Adrenal gland (tissue), 12 donors: ENCODE measurements around the gene CMIP. TPM values are rescaled to one million over a fixed set of nuclear protein-coding genes. Genes with fewer than 3 reads are reported as not detected.
A peak's percentile ranks its signal among the peaks of the same experiment; 100 is the strongest.

Experiments used
- DNase-seq, 7 donors: peaks; one replicate each; pipeline ENCODE4 v3.0.0-alpha.2; 2019 to 2020
- H3K27ac ChIP-seq, 5 donors: fragments of 200-600 bp; sonication (generic) in 4 of 5; 1 replicate in 3 of 5; 2 replicates in 2 of 5; pipeline versions ENCODE4 v1.5.1 to v1.8.0; 2016 to 2020; ENCODE audit warnings: mild to moderate bottlenecking in 1 of 5
- H3K27me3 ChIP-seq: fragments of 200-600 bp; 2 replicates; pipeline ENCODE4 v1.8.0; 2021
- H3K36me3 ChIP-seq, 2 donors: fragments of 200-600 bp; replicated peaks in 1 of 2; 1 replicate in 1 of 2; 2 replicates in 1 of 2; pipeline versions ENCODE4 v1.5.1 to v1.8.0; 2018 to 2022
- H3K4me1 ChIP-seq, 2 donors: fragments of 200-600 bp; replicated peaks in 1 of 2; 1 replicate in 1 of 2; 2 replicates in 1 of 2; pipeline versions ENCODE4 v1.5.1 to v1.8.0; 2018 to 2021
- H3K4me3 ChIP-seq, 4 donors: fragments of 200-600 bp; sonication (generic) in 3 of 4; one replicate each; pipeline ENCODE4 v1.5.1; 2016 to 2018
- H3K9me3 ChIP-seq, 3 donors: fragments of 200-600 bp; sonication (generic) in 1 of 3; replicated peaks in 1 of 3; 1 replicate in 2 of 3; 2 replicates in 1 of 3; pipeline versions ENCODE4 v1.5.1 to v1.8.0; 2016 to 2021
- CTCF ChIP-seq, 6 experiments: fragments of 450-650 bp in 4 of 6; fragments of 200-600 bp in 2 of 6; sonication (generic) in 1 of 6; IDR thresholded peaks; 1 replicate in 5 of 6; 2 replicates in 1 of 6; pipeline versions ENCODE4 v1.5.1 to v1.8.0; 2016 to 2021; ENCODE audit warnings: antibody characterized with exemption in 6 of 6, mild to moderate bottlenecking in 2 of 6, moderate library complexity in 1 of 6
- POLR2A ChIP-seq, 2 donors: fragments of 450-650 bp; IDR thresholded peaks; one replicate each; pipeline ENCODE4 v1.6.1; 2017; ENCODE audit warnings: antibody characterized with exemption in 2 of 2, mild to moderate bottlenecking in 2 of 2, moderate library complexity in 1 of 2
- WGBS, 4 donors: extraction: QIAGEN DNeasy Blood & Tissue Kit in 2 of 4; methylation state at CpG; one replicate each; pipeline versions ENCODE4 v1.1.5 to v1.1.7; 2013 to 2017; 5-methylcytosine and 5-hydroxymethylcytosine counted together
- intact Hi-C, 2 donors: fragments of 100-400 bp; cut with DNase I; formaldehyde crosslinking; loops; one replicate each; pipeline versions ENCODE4 v1.14.1 to v1.15.0; 2022 to 2023
- polyA plus RNA-seq, 3 donors: library from polyadenylated mRNA; stranded (reverse); fragments of 200-250 nt in 2 of 3; fragments of 350-450 nt in 1 of 3; fragmentation: Illumina TruSeq in 1 of 3; extraction: RNeasy Lipid Tissue Mini Kit (QIAGEN cat#74804) in 1 of 3; gene quantifications; one replicate each; pipeline ENCODE4 v1.2.3, GENCODE V29; 2013 to 2014
- total RNA-seq, 9 donors: library from RNA; depleted of rRNA in 4 of 9; stranded (reverse); fragments of >200 nt in 4 of 9; fragments of 120-200 nt in 1 of 9; fragmentation: NEBNext Ultra II Directional in 1 of 9; extraction: Animal tissue kit (Norgen Biotek cat#: 25700) in 1 of 9; gene quantifications; one replicate each; pipeline versions ENCODE4 v1.1.0 to v1.2.4, GENCODE V29; 2013 to 2023
- donor health status: healthy with polysubstance abuse.
- donor health status: Bipolar disorder and iron deficiency.
- donor health status: DM: yes; HTN: yes; CAD: no.
- donor health status: DM: no; HTN: no; CAD: no.
- donor health status: DM: no; HTN: no; CAD: no.
- donor health status: DM: yes; HTN: yes; CAD: no.

CMIP gene
- total and polyA plus RNA-seq, 12 donors: 8.1 to 87.9 (median 42.5) TPM

GRCh38 chr16:81637336-81638235 is 193.0 kb downstream of the CMIP start:
- Histone ChIP-seq H3K4me3 (no peak overlapping the region), H3K27ac (peak overlapping the region in 1 of 5 donors; percentile 41), H3K27me3 (no peaks in the 10 kb centered on the region), H3K36me3 (no peaks in the 10 kb centered on the region), H3K4me1 (peaks cover 13 to 28% of the 10 kb centered on the region in 2 donors), H3K9me3 (no peaks in the 10 kb centered on the region)
- no peak for DNase-seq
- 89 to 94% (median 93%) methylated on average over 15 of the region's 15 CpGs for WGBS, 4 donors
- intact Hi-C loops: no loop called here
- TF ChIP-seq POLR2A (IDR thresholded peaks at IDR 0.05) (no peak), CTCF (IDR thresholded peaks at IDR 0.05) (no peak)

- H3K27ac ChIP-seq: peak overlapping the region in 1 of 5 donors; percentile 41
- no peaks in the 10 kb centered on the region for H3K36me3 ChIP-seq
- no peak overlapping the region for H3K4me3 ChIP-seq
- WGBS, 4 donors: 63 to 85% (median 70%) methylated on average over 11 to 13 of the region's 13 CpGs
- no peak for DNase-seq
- peaks cover 4 to 26% of the 10 kb centered on the region in 2 donors for H3K4me1 ChIP-seq
- H3K27me3 ChIP-seq: no peaks in the 10 kb centered on the region
- no peak for TF ChIP-seq CTCF (IDR thresholded peaks at IDR 0.05)
- no peak for TF ChIP-seq POLR2A (IDR thresholded peaks at IDR 0.05)
- H3K9me3 ChIP-seq: no peaks in the 10 kb centered on the region
- intact Hi-C loops: no loop called here
Observed at GRCh38 chr16:81638286-81638945, 193.8 kb downstream of the CMIP start.

- Histone ChIP-seq H3K27me3 (no peaks in the 10 kb centered on the region), H3K36me3 (no peaks in the 10 kb centered on the region), H3K27ac (peak overlapping the region in 1 of 5 donors; percentile 41), H3K4me1 (peaks cover 0 to 17% of the 10 kb centered on the region in 2 donors), H3K4me3 (no peak overlapping the region), H3K9me3 (no peaks in the 10 kb centered on the region)
- intact Hi-C loops: no loop called here
- 84 to 92% (median 89%) methylated on average over 8 of the region's 8 CpGs for WGBS, 4 donors
- DNase-seq: no peak
- TF ChIP-seq POLR2A (IDR thresholded peaks at IDR 0.05) (no peak), CTCF (IDR thresholded peaks at IDR 0.05) (no peak)
Observed at GRCh38 chr16:81639348-81639747, 194.7 kb downstream of the CMIP start.

- Histone ChIP-seq H3K9me3 (no peaks in the 10 kb centered on the region), H3K27me3 (no peaks in the 10 kb centered on the region), H3K27ac (no peak overlapping the region), H3K4me3 (no peak overlapping the region), H3K4me1 (peaks cover 0 to 15% of the 10 kb centered on the region in 2 donors), H3K36me3 (no peaks in the 10 kb centered on the region)
- WGBS, 4 donors: 80 to 96% (median 92%) methylated on average over 11 to 16 of the region's 16 CpGs
- no peak for TF ChIP-seq CTCF (IDR thresholded peaks at IDR 0.05)
- no peak for TF ChIP-seq POLR2A (IDR thresholded peaks at IDR 0.05)
- no peak for DNase-seq
- intact Hi-C loops: no loop called here
Observed at GRCh38 chr16:81639931-81640680, 195.5 kb downstream of the CMIP start.
